ENCODE measurements around the gene ACOT11. TPM values are rescaled to one million over a fixed set of nuclear protein-coding genes. Genes with fewer than 3 reads are reported as not detected.
A peak's percentile ranks its signal among the peaks of the same experiment; 100 is the strongest.
"Not testable (repeated sequence)": the region's sequence is repeated elsewhere in the genome, so short reads cannot be mapped to it uniquely, and the experiment has no call there.

Gene ACOT11
- total RNA-seq, 1 donor from 2014 or later, result 54.0 TPM

DNA sequence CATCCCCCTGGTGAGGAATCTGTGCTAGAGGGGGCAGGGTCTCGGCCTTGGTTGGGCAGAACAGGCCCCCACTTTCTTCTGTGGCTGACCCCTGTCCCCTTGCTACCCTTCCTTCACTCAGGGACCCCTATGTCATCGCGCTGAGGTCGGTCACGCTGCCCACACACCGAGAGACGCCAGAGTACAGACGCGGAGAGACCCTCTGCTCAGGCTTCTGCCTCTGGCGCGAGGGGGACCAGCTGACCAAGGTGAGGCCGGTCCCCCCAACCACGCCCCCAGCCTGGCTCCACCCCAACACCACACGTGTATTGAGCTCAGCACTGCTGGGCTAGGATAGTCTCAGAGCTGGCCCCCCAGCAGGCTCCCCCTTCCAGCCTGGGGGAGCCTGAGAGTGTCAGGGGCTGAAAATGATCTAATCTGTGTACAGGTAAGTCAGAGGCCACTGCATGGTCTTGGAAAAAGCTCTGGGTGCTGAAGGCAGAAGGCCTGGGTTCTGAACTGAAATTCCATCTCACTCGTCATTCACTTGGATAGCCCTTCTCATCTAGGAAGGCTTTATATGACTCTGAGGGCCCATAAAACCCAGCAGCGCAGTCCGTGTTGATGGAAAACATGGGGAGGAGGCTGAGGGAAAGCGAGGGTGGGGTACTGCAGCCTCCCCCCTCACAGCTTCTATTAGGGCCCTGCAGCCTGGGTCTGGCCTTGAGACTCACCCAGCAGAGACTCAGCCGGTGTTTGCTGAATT lies 60.0 kb downstream of the ACOT11 start:
- DNase-seq (ENCODE audit: low read depth), result no peak

DNA sequence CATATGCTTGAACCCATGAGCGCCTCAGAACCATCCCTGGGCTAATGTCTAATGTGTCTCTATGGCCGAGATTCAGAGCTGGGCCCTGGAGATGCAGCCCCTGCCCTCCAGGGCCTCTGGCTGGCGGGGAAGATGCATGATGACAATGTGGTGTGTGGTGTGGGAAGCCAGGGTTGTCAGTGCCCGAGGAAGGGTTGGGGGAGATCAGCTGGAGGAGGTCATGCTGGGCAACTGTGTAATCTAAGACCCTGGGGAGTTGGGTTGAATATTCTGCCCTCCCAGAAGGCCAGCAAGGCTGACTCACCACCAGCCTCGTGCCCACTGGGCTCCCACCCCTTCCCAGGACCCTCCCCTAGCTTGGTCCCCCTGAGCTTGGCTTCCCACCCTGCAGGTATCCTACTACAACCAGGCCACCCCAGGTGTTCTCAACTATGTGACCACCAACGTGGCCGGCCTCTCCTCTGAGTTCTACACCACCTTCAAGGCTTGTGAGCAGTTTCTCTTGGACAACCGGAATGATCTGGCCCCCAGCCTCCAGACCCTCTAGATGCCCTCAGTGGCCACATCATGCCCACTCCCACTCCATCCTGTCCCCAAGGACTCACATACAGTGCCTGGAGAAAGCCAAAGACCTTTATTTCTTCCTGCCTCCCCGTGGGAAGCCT lies 60.7 kb downstream of the ACOT11 start:
- DNase-seq (ENCODE audit: low read depth), result peak; percentile 60

GRCh38 chr1:54609301-54609921 lies 61.4 kb downstream of the ACOT11 start:
- peak; percentile 76 for DNase-seq (ENCODE audit: low read depth)

- no peak for DNase-seq (ENCODE audit: low read depth)
Measured at GRCh38 chr1:54610048-54610447, 62.0 kb downstream of the ACOT11 start.

GRCh38 chr1:54610601-54611580 lies 62.9 kb downstream of the ACOT11 start:
- DNase-seq (ENCODE audit: low read depth), result no peak

DNA sequence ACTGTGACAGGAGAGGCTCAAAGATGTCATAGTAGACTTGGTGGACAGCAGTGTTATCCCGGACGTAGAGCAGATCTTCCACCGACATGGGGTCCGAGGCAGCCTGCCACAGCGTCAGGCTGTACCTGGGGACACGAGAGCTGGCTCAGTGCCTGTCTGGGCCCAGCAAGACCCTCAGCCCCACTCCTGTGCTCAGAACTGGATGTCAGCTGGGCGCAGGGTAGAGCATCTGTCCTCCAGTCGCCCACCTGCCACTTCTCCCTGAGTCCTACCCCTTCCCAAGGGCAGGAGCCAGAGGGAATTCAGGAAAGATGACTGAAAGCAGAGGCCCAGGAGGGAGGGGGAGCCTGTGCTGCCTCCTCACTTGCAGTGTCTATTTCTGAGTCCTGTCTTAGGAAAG lies 63.6 kb downstream of the ACOT11 start:
- no peak for DNase-seq (ENCODE audit: low read depth)

DNA sequence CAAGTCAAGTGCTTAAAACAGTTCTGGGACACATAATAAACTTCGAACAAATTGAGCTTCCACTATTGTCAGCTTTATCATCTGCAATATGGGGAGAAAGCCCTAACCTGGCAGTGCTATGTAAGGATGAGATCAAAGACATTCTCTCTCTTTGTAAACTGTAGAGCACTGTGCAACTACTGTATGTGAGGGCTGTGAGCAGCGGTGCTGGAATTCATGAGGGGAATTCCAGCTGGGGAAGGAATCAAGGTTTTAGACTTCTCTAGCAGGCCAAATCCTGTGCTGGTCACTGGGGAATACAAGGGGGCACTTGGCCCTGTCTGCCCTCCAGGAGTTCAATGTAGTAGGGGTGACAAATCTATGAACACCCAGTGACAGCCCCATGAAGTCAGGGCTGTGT lies 66.0 kb downstream of the ACOT11 start:
- DNase-seq (ENCODE audit: low read depth), result no peak

GRCh38 chr1:54614563-54614962 lies 66.5 kb downstream of the ACOT11 start:
- no peak for DNase-seq (ENCODE audit: low read depth)

- DNase-seq (ENCODE audit: low read depth), result no peak
Measured at GRCh38 chr1:54615531-54616279, 67.7 kb downstream of the ACOT11 start.

- peak; percentile 52 for DNase-seq (ENCODE audit: low read depth)
Measured at GRCh38 chr1:54619749-54620148, 71.7 kb downstream of the ACOT11 start.

- DNase-seq (ENCODE audit: low read depth), result no peak
Measured at GRCh38 chr1:54623216-54624007, 75.4 kb downstream of the ACOT11 start, which contains the start of gene FAM151A. Gene FAM151A, minus strand, starts transcription at chr1:54623525. Its CDS starts 130 bp downstream, at chr1:54623395.

GRCh38 chr1:54624466-54625464 lies 76.7 kb downstream of the ACOT11 start:
- DNase-seq (ENCODE audit: low read depth), result no peak

DNA sequence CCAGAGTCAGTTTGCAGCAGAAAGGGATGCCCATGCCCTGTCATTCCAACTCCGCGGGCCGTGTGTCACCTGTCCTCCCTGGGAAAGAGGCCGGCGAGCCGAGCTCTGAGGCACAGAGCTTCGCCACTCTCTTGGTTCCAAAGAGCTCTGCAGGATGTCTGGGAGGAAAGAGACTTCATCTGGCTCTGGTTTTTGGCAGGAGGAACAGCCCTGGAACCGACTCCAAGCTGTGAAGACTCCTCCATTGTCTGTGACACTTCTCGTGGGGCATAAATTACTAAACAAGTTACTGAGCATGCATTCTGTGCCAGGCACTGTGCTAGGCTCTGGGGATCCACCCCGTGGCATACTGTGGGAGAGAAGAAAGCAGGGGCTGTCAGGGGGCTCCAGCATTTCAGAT lies 79.2 kb downstream of the ACOT11 start:
- DNase-seq (ENCODE audit: low read depth), result no peak

GRCh38 chr1:54635804-54636203 lies 87.8 kb downstream of the ACOT11 start:
- not testable (repeated sequence) for DNase-seq (ENCODE audit: low read depth)

DNA sequence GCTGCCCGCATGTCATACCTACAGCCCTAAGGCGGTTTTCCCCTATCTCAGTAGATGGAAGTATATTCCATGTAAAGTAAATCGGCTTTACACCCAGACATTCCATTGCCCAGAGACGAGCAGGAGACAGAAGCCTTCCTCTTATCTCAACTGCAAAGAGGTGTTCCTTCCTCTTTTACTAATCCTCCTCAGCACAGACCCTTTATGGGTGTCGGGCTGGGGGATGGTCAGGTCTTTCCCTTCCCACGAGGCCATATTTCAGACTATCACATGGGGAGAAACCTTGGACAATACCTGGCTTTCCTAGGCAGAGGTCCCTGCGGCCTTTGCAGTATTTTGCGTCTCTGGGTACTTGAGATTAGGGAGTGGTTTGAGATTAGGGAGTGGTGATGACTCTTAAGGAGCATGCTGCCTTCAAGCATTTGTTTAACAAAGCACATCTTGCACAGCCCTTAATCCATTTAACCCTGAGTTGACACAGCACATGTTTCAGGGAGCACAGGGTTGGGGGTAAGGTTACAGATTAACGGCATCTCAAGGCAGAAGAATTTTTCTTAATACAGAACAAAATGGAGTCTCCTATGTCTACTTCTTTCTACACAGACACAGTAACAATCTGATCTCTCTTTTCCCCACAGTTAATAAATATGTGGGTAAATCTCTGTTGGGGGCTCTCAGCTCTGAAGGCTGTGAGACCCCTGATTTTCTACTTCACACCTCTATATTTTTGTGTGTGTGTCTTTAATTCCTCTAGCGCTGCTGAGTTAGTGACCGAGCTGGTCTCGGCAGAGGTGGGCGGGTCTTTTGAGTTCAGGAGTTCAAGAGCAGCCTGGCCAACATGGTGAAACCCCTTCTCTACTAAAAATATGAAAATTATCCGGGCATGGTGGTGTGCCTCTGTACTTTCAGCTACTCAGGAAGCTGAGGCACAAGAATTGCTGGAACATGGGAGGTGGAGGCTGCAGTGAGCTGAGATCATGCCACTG lies 88.7 kb downstream of the ACOT11 start:
- not testable (repeated sequence) for DNase-seq (ENCODE audit: low read depth)

- no peak for DNase-seq (ENCODE audit: low read depth)
Measured at GRCh38 chr1:54640361-54640760, 92.3 kb downstream of the ACOT11 start.

Measured in myocyte (in vitro differentiated cells).